ENCODE measurements around the gene MACROD1.

- TF ChIP-seq POLR2AphosphoS2 (IDR thresholded peaks at IDR 0.05; ENCODE audit: low read depth, low read length) (no peak), CBX3 (IDR thresholded peaks at IDR 0.05; ENCODE audit: borderline replicate concordance, low read depth) (no peak), NRF1 (conservative IDR thresholded peaks at IDR 0.05; ENCODE audit: low read depth, low read length) (no peak), CBFB (IDR thresholded peaks at IDR 0.05; ENCODE audit: low read depth) (no peak), USF1 (IDR thresholded peaks at IDR 0.05; ENCODE audit: borderline replicate concordance, extremely low read length, insufficient read depth, low read depth, low read length) (no peak), CTCF (IDR thresholded peaks at IDR 0.05 in 2 of 3, conservative IDR thresholded peaks at IDR 0.05 in 1 of 3; ENCODE audit: control insufficient read depth in 2 of 3, extremely low read depth in 1 of 3, insufficient read depth in 1 of 3, low read depth in 3 of 3, low read length in 3 of 3) (no peak), ZNF24 (IDR thresholded peaks at IDR 0.05) (no peak)
These were observed 38.1 kb upstream of the MACROD1 start for GRCh38 chr11:64204080-64204440.

All from GM12878 (cell line).